Inferior parietal cortex (tissue), 1 donor: ENCODE measurements around the gene TSPAN10.

ENCODE experiments used
- DNase-seq: peaks from one replicate; pipeline ENCODE4 v3.0.0-alpha.2; 2016; ENCODE audit errors: extremely low spot score

Gene TSPAN10

GRCh38 chr17:81687770-81688541, 51.0 kb downstream of the TSPAN10 start:
- no peak for DNase-seq

GRCh38 chr17:81688616-81689015, 51.6 kb downstream of the TSPAN10 start:
- no peak for DNase-seq

DNA sequence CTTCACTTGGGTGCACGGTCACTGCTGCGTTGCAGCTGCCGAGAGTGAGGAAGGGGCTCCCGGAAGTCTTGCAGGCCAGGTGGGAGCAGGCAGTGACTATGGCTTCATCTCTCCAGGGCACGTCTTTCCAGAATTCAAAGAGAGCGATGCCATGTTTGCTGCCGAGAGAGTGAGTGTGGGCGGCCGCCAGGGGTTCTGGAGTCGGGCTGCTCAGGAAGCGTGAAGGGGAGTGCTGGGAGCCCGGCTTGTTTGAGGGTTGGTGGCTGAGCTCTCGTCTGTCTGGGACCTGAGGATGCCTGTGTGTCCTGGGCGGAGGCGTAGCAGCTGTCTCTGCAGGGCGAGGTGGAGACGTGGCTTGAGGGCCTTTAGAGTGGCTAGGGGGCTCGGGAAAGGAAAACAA, 53.1 kb downstream of the TSPAN10 start:
- no peak for DNase-seq

DNA sequence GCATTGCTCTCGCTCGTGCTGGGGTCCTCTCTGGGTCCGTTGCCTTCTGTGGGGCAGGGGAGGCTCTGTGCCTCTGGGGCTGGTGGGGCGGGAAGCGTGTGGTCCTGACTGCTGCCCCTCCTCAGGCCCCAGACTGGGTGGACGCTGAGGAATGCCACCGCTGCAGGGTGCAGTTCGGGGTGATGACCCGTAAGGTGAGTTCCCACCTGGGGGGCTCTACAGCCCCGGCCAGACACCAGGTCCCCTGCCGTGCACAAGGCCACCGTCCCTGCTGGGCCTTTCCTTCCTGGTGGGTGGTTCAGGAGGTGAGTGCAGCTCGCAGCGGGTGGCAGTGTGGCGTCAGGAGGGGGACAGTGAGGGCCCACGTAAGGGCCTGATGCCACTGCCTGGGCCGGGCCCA, 53.6 kb downstream of the TSPAN10 start:
- DNase-seq: no peak

GRCh38 chr17:81691196-81691595, 54.2 kb downstream of the TSPAN10 start:
- no peak for DNase-seq

DNA sequence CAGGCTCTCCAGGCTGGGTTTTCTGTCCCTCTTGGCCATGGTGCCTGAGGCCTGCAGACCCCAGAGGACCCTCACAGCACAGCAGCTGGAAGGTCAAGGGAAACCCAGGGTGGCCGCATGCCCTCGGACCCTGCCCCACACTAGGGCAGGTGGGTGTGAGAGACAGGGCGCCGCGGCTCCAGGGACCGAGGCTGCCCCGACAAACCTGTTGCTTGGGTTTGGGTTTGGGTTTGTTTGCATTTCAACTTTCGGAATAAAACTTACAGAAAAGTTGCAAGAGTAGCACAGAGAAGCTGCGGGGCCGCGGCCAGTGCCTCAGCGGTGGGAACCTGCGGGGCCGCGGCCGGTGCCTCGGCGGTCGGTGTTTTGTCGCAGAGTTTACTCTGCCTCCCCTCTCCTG, 54.6 kb downstream of the TSPAN10 start:
- DNase-seq: no peak

- DNase-seq: no peak
Observed at GRCh38 chr17:81693509-81694210, 56.7 kb downstream of the TSPAN10 start.

DNA sequence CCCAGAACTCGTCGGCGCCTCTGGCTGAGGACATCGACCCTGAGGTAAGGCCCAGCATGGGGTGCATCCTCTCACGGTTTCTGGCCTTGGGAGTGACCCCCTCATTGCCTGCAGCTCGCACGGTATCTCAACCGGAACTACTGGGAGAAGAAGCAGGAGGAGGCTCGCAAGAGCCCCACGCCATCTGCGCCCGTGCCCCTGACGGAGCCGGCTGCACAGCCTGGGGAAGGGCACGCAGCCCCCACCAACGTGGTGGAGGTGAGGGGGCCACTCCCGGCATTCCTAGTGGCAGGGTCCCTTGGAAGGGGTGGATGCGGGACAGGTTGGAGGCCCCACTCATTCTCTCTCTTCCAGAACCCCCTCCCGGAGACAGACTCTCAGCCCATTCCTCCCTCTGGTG, 57.8 kb downstream of the TSPAN10 start:
- DNase-seq: no peak

DNA sequence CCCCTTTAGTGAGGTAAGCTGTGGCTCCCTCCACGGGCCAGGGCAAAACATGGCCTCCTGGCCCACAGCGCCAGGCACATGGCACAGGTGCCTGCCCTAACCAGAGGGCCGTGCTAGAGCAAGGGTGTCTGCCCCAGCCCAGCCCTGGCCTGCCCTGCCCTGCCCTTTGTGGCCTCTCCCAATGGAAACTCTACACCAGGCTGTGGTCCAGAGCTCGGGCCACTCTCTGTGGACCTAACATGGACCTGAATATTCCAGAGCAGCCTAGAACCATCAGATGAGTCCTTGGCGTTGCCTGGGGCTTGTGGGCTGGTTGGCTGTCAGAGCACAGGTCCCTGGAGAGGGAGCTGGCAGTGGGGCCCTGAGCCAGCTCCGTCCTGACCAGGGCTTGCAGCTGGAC, 58.2 kb downstream of the TSPAN10 start:
- no peak for DNase-seq

- no peak for DNase-seq
Observed at GRCh38 chr17:81695801-81696200, 58.8 kb downstream of the TSPAN10 start.

DNA sequence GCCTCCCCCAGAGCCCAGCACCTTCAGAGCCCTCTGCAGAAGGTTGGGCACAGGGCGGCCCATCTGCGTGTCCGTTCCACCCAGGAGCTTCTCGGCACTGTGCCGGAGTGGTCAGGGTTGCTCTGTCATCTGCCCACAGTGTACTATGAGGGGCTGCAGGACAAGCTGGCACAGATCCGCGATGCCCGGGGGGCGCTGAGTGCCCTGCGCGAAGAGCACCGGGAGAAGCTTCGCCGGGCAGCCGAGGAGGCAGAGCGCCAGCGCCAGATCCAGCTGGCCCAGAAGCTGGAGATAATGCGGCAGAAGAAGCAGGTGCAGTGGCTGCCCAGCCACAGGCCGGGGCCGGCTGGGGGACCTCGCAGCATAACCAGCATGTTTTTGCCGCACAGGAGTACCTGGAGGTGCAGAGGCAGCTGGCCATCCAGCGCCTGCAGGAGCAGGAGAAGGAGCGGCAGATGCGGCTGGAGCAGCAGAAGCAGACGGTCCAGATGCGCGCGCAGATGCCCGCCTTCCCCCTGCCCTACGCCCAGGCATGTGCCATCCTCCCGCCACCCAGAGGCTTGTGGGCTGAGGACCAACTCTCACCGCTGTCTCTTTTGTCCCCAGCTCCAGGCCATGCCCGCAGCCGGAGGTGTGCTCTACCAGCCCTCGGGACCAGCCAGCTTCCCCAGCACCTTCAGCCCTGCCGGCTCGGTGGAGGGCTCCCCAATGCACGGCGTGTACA, 59.4 kb downstream of the TSPAN10 start:
- no peak for DNase-seq

GRCh38 chr17:81697261-81698044, 60.5 kb downstream of the TSPAN10 start:
- DNase-seq: no peak
